Memory B cell (primary cell): Measurements from ENCODE around the gene AIFM3.

Experiments
- ATAC-seq: fragments of 150-1000 bp; cut with Tn5 transposase; 2 replicates; pipeline ENCODE4 v1.10.0; 2021; ENCODE audit warnings: low read depth, mild to moderate bottlenecking, moderate library complexity
- DNase-seq, 2 donors: peaks; one replicate each; pipeline ENCODE4 v3.0.0; 2022; ENCODE audit warnings: low spot score in 2 of 2
- H3K27ac Mint-ChIP-seq: one replicate; pipeline ENCODE4 v1.8.0; 2022; ENCODE audit warnings: mild to moderate bottlenecking, moderate library complexity, mixed read lengths
- H3K27me3 Mint-ChIP-seq: one replicate; pipeline ENCODE4 v1.8.0; 2022; ENCODE audit warnings: mixed read lengths
- H3K36me3 Mint-ChIP-seq: one replicate; pipeline ENCODE4 v1.8.0; 2022; ENCODE audit warnings: mild to moderate bottlenecking, mixed read lengths
- H3K4me1 Mint-ChIP-seq: one replicate; pipeline ENCODE4 v1.8.0; 2022; ENCODE audit warnings: mixed read lengths
- H3K4me3 Mint-ChIP-seq: one replicate; pipeline ENCODE4 v1.8.0; 2022; ENCODE audit warnings: mild to moderate bottlenecking, moderate library complexity, mixed read lengths
- H3K9me3 Mint-ChIP-seq: one replicate; pipeline ENCODE4 v1.8.0; 2022; ENCODE audit warnings: mixed read lengths

The AIFM3 gene

GRCh38 chr22:20946991-20947390 lies 20.1 kb upstream of the AIFM3 start:
- Mint-ChIP-seq H3K27ac (no peak overlapping the region), H3K4me1 (peaks cover 28% of the 10 kb centered on the region), H3K36me3 (peaks cover 18% of the 10 kb centered on the region), H3K4me3 (no peak overlapping the region), H3K9me3 (no peaks in the 10 kb centered on the region), H3K27me3 (no peaks in the 10 kb centered on the region)
- DNase-seq = no peak
- ATAC-seq = no peak

- H3K9me3 Mint-ChIP-seq = no peaks in the 10 kb centered on the region
- no peak overlapping the region for H3K27ac Mint-ChIP-seq
- no peak overlapping the region for H3K4me3 Mint-ChIP-seq
- H3K4me1 Mint-ChIP-seq = peaks cover 20% of the 10 kb centered on the region
- DNase-seq = no peak
- H3K36me3 Mint-ChIP-seq = peaks cover 18% of the 10 kb centered on the region
- ATAC-seq = no peak
- H3K27me3 Mint-ChIP-seq = no peaks in the 10 kb centered on the region
Observed at GRCh38 chr22:20948450-20948849, 18.6 kb upstream of the AIFM3 start.

GRCh38 chr22:20948989-20949388 lies 18.1 kb upstream of the AIFM3 start:
- Mint-ChIP-seq H3K4me1 (peaks cover 15% of the 10 kb centered on the region), H3K9me3 (no peaks in the 10 kb centered on the region), H3K36me3 (peaks cover 15% of the 10 kb centered on the region), H3K27ac (no peak overlapping the region), H3K27me3 (no peaks in the 10 kb centered on the region), H3K4me3 (no peak overlapping the region)
- DNase-seq = no peak
- no peak for ATAC-seq

GRCh38 chr22:20949698-20950183 lies 17.3 kb upstream of the AIFM3 start:
- Mint-ChIP-seq H3K27ac (no peak overlapping the region), H3K9me3 (no peaks in the 10 kb centered on the region), H3K36me3 (peaks cover 15% of the 10 kb centered on the region), H3K4me3 (no peak overlapping the region), H3K27me3 (no peaks in the 10 kb centered on the region), H3K4me1 (peaks cover 15% of the 10 kb centered on the region)
- ATAC-seq (no peak), DNase-seq (no peak)

GRCh38 chr22:20951151-20951931 lies 15.7 kb upstream of the AIFM3 start:
- H3K4me3 Mint-ChIP-seq = no peak overlapping the region
- DNase-seq (no peak), ATAC-seq (no peak)
- H3K9me3 Mint-ChIP-seq = no peaks in the 10 kb centered on the region
- peaks cover 5% of the 10 kb centered on the region for H3K4me1 Mint-ChIP-seq
- no peaks in the 10 kb centered on the region for H3K27me3 Mint-ChIP-seq
- peaks cover 15% of the 10 kb centered on the region for H3K36me3 Mint-ChIP-seq
- no peak overlapping the region for H3K27ac Mint-ChIP-seq

GRCh38 chr22:20951932-20952380 lies 15.1 kb upstream of the AIFM3 start:
- ATAC-seq (no peak), DNase-seq (no peak)
- H3K27me3 Mint-ChIP-seq = no peaks in the 10 kb centered on the region
- H3K4me1 Mint-ChIP-seq = peaks cover 4% of the 10 kb centered on the region
- peaks cover 15% of the 10 kb centered on the region for H3K36me3 Mint-ChIP-seq
- H3K27ac Mint-ChIP-seq = no peak overlapping the region
- H3K9me3 Mint-ChIP-seq = no peaks in the 10 kb centered on the region
- H3K4me3 Mint-ChIP-seq = no peak overlapping the region

- no peak overlapping the region for H3K27ac Mint-ChIP-seq
- no peaks in the 10 kb centered on the region for H3K9me3 Mint-ChIP-seq
- H3K27me3 Mint-ChIP-seq = no peaks in the 10 kb centered on the region
- DNase-seq = no peak
- H3K36me3 Mint-ChIP-seq = peaks cover 15% of the 10 kb centered on the region
- peaks cover 7% of the 10 kb centered on the region for H3K4me1 Mint-ChIP-seq
- no peak overlapping the region for H3K4me3 Mint-ChIP-seq
- no peak for ATAC-seq
Observed at GRCh38 chr22:20952544-20953341, 14.3 kb upstream of the AIFM3 start.

- peaks cover 12% of the 10 kb centered on the region for H3K4me1 Mint-ChIP-seq
- H3K4me3 Mint-ChIP-seq = no peak overlapping the region
- no peaks in the 10 kb centered on the region for H3K9me3 Mint-ChIP-seq
- ATAC-seq = no peak
- no peak for DNase-seq
- no peak overlapping the region for H3K27ac Mint-ChIP-seq
- H3K27me3 Mint-ChIP-seq = peaks cover 3% of the 10 kb centered on the region
- peaks cover 15% of the 10 kb centered on the region for H3K36me3 Mint-ChIP-seq
Observed at GRCh38 chr22:20953342-20953608, 13.8 kb upstream of the AIFM3 start.

- ATAC-seq (no peak), DNase-seq (no peak)
- Mint-ChIP-seq H3K27me3 (peaks cover 3% of the 10 kb centered on the region), H3K27ac (no peak overlapping the region), H3K36me3 (peaks cover 15% of the 10 kb centered on the region), H3K4me3 (no peak overlapping the region), H3K4me1 (peaks cover 12% of the 10 kb centered on the region), H3K9me3 (no peaks in the 10 kb centered on the region)
Observed at GRCh38 chr22:20953668-20954500, 13.2 kb upstream of the AIFM3 start.

GRCh38 chr22:20955548-20955947 lies 11.5 kb upstream of the AIFM3 start:
- H3K27me3 Mint-ChIP-seq = peaks cover 4% of the 10 kb centered on the region
- no peak overlapping the region for H3K4me3 Mint-ChIP-seq
- H3K36me3 Mint-ChIP-seq = peaks cover 4% of the 10 kb centered on the region
- DNase-seq (no peak), ATAC-seq (no peak)
- no peaks in the 10 kb centered on the region for H3K9me3 Mint-ChIP-seq
- H3K4me1 Mint-ChIP-seq = peaks cover 12% of the 10 kb centered on the region
- H3K27ac Mint-ChIP-seq = no peak overlapping the region

- peaks cover 4% of the 10 kb centered on the region for H3K36me3 Mint-ChIP-seq
- DNase-seq (no peak), ATAC-seq (no peak)
- H3K4me3 Mint-ChIP-seq = peak overlapping the region; percentile 81
- H3K27me3 Mint-ChIP-seq = peaks cover 7% of the 10 kb centered on the region
- H3K4me1 Mint-ChIP-seq = peaks cover 12% of the 10 kb centered on the region
- no peaks in the 10 kb centered on the region for H3K9me3 Mint-ChIP-seq
- H3K27ac Mint-ChIP-seq = no peak overlapping the region
Observed at GRCh38 chr22:20956258-20957101, 10.6 kb upstream of the AIFM3 start.

GRCh38 chr22:20957102-20957682 lies 9.9 kb upstream of the AIFM3 start:
- Mint-ChIP-seq H3K9me3 (no peaks in the 10 kb centered on the region), H3K4me3 (peak overlapping the region; percentile 81), H3K4me1 (peaks cover 13% of the 10 kb centered on the region), H3K36me3 (peaks cover 4% of the 10 kb centered on the region), H3K27ac (no peak overlapping the region), H3K27me3 (peaks cover 7% of the 10 kb centered on the region)
- peak; percentile 15 for ATAC-seq
- no peak for DNase-seq
